GM18520 (cell line): Measurements from ENCODE around the gene ZNRF3.
A peak's percentile ranks its signal among the peaks of the same experiment; 100 is the strongest.

Experiments
- ATAC-seq: cut with Tn5 transposase; IDR thresholded peaks from one replicate; pipeline ENCODE4 v1.9.1; 2021; ENCODE audit not compliant: unreplicated experiment

The ZNRF3 gene

GRCh38 chr22:29056472-29056871 lies 173.1 kb downstream of the ZNRF3 start:
- no peak for ATAC-seq

DNA sequence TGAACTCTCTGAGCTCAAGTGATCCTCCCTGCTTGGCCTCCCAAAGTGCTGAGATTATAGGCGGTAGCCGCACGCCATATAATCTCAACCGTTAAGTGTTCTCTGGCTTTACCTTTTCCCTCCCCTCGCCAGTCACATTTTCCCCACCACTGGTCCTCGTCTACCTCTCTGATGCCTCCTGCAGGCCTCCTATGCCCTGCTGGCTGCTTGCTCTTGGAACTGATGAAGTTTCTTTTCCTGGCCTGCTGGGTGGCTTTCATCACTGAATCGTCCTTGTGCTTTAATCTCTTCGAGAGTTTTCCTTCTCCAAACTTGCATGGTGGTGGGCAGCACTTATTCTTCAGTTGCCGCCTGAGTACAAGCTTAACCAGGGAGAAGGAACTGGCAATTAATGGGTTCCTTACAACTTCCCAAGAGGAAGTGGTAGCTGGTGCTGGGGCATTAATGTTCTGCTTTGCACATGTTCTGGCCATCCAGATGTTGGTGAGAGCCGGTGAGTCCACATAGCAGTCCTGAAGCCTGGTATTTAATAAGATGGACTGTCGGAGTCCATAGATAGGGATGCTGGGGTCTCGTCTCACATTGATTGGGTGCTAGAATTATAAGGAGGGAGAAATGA lies 177.0 kb downstream of the ZNRF3 start:
- ATAC-seq = no peak

DNA sequence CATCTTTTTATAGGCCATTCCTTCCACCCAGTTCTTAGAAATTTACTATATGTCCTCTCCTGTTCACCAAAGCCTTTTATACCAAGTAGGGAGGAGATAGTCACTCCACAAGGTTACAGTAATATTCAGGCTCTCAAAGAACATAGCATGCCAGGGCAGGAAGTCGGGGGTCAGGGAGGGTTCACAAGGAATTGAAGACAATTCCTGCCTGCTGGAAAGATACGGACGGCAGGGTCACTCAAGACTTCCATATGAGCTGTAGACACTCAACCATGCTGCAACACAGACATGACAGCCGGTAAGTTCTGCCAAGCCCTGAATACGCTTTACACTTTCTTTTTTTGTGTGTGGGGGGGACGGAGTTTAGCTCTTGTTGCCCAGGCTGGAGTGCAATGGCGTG lies 177.6 kb downstream of the ZNRF3 start:
- no peak for ATAC-seq

GRCh38 chr22:29061773-29062172 lies 178.4 kb downstream of the ZNRF3 start, which contains the start of gene C22orf31:
Gene C22orf31 (minus strand): TSS chr22:29061831. CDS start chr22:29061792, 39 bp downstream.
- no peak for ATAC-seq

DNA sequence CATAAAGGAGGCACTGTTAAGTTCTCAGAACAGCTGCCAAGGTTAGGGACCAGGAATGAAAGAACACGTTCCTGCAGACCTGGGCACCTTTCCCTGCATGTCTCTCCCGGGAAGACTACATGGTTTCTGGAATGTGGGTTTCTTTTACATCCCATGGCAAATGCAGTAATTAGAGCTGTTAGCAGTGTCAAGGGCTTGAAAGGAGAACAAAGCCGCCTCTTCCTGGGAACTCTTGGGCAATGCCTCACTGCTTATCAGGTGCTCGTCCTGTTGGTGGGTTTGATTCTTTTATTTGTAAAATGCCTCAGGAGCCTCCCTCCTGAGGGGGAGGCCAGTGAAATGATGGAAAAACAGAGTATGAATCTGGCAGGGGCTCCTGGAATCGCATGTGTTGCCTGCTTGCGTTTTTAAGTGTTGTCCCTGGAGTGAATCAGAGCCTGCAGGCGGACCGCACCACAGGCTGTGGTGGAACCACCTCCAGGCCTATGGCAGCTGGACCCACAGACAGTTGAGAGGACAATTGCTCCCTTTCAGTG lies 179.0 kb downstream of the ZNRF3 start:
- ATAC-seq = no peak

DNA sequence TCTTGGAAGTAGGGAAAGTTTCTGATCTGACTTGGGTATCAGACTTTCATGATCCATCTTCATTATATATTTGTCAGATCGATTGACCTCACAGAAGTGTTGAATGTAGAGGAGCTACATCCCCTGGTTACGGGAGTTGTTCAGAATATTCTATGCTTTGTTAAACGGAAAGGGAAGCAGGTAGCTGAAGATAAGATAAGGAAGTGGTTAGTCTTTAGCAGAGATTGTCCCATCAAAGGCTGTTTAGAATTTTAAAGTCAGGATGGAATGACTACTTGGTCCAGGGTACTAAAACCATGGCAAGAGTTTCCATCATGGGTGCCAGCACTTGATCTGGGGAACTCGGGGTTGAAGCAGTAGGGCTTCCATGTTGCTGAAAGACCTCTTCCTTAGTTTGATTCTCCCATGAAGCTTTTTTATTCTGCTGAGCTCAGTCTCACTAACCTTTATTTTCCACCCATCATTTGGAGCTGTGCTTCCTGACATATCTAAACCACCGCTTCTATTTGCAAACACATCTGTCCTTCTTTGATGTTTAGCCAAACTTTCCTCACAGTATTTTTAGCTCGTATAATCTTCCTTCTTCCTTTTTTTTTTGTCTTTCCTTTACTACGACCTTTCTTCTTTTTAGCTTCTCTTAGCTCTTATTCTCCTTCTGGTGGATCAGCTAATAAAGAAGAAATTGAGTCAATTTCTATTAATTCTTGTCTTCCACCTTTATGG lies 182.3 kb downstream of the ZNRF3 start:
- ATAC-seq = no peak

GRCh38 chr22:29069463-29069862 lies 186.1 kb downstream of the ZNRF3 start:
- ATAC-seq = no peak

DNA sequence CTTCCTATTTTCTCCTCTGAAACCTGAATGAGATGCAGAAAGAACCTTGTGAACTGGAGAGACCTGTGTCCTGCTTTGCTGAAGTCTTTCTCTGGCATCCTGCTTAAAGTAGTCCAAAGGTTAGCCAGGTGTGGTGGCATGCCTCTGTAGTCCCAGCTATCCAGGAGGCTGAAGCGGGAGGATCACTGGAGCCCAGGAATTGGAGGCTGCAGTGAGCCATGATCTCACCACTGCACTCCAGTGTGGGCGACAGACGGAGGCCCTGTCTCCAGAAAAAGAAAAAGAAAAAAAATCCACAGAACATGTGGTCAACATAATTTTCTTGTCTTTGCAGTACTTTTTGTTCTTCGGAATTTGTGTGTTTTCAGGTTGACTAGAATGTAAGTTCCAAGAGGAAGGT lies 187.1 kb downstream of the ZNRF3 start:
- ATAC-seq = no peak

DNA sequence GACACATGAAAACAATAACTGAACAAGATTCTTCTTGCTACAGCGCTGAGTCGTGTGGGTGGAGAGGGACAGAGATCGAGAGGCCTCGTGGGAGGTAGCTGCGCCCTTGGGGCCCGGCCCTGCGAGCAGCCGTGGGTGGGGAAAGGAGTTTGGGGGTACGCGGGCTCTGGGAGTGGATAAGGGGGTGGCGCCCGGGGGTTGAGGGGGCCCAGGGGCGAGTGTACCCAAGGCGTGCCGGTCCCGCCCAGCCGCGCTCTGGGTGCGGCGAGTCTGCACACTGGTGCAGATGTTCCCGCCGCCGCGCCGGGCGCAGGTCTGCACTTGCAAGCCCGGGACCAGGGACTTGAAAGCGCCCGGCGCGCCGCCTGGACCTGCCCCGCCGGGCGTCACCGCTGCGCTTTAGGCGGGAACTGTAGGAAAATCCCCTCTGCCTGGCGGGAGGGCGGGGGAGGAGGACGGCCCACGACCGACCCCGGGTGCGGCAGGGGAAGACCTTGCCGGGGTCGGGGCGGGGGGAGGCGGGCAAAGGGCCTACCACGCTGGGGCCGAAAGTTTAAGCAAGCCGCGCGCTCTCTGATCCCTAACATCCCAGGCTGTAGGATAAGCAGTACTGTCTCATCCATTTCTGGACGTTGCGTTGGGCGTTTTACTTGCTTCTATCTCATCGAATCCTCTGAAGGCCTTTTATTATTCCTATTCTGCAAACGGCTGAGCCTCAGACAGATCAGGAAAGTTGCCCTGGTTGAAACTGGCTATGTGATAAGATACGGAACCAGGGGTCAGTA lies 188.1 kb downstream of the ZNRF3 start:
- no peak for ATAC-seq

- ATAC-seq = peak; percentile 67
Observed at GRCh38 chr22:29072193-29072978, 189.0 kb downstream of the ZNRF3 start.

DNA sequence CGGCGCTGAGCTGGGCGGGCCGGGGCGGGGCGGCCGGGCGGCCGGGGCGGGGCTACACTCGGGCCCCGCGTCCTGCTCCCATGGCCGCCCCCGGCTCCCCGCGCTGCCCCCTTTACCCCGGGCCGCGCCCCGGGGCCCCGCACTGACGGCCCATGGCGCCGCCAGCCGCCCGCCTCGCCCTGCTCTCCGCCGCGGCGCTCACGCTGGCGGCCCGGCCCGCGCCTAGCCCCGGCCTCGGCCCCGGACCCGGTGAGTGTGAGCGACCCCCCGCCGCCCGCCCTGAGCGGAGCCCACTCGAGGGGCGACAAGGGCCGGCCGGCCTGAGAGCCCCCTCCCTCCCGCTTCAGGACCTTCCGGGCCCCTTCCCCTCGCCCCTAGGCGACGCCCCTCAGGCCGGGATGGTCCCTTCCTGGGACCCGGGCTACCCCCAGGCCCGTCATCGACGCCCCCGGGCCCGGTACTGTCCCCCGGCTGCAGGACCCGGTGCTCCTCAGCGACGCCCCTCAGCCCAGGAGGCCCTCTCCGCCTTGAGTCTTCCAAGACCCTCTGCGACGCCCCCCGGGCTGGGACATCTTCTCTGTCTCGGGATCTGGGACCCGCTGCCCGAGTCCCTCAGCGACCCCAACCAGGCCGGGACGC lies 189.7 kb downstream of the ZNRF3 start, which contains the start of gene KREMEN1:
Gene KREMEN1 (plus strand): TSS at position 57 of the 639 bp plus-strand sequence. CDS start 96 bp downstream, at position 153.
- no peak for ATAC-seq

DNA sequence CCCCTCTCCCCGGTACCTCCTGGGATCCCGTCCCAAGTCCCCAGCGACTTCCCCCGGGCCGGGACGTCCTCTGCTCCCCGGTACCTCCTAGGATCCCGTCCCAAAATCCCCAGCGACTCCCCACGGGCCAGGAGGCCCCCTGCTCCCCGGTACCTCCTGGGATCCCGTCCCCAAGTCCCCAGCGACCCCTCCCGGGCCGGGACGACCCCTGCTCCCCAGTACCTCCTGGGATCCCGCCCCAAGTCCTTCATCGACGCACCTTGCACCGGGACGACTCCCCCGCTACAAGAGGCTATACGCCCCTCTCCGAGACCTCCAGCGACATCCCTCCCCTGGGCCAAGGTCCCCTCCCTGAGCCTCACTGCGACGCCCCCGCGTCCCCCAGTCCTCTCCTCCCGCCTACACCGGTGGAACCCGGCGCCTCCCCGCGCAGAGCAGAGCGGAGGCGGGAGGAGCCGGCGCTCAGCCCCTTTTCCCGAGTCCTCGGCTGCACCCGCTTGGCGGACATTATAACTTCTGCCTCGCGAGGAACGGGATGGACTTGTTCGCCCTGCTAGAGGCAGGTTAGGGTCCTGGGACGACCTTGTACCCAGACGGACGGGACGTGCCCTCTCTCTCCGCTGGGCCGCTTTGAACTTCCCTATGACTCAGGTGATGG lies 190.4 kb downstream of the ZNRF3 start:
- ATAC-seq = no peak

DNA sequence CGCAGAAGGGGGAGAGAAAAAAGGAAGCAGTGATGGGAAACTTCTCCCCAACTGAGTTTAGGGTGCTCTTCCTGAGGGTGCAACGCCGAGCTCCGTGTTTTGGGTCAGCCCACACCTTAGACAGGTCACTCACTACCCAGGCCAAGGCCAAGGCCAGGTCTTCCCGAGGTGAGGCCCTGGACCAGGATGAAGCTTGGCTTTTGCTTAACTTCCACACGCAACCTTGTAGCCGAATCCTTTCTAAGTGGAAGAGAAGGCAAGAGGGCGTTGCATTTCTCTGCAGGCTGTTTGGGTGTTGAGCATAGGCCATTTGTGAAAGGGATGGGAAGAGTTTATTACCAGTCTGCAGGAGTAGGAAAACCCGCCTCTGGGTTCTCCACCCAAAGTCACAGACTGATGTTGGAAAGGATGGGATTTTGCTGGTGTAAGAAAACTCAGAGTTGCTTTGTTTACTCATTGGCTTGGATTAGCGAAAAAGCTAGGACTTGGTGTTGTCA lies 191.0 kb downstream of the ZNRF3 start:
- ATAC-seq = no peak

- no peak for ATAC-seq
Observed at GRCh38 chr22:29078036-29078868, 194.9 kb downstream of the ZNRF3 start.

DNA sequence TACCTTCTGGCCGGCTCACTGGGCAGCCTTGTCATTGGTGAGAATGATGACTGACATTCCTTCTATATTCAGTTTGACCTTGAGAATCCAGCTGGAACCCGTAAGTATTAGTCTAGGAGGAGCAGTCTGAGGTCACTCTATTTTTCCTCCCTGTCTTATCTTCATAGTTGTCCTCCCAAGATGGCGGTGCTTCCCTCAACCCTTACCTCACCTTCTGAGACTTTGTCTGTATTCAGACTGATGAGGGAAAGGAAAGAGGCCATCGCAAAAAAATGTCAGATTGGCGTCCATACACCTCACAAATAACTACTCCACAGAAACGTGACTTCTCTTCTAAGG lies 195.5 kb downstream of the ZNRF3 start:
- ATAC-seq = no peak

GRCh38 chr22:29079218-29079901 lies 196.0 kb downstream of the ZNRF3 start:
- no peak for ATAC-seq

- ATAC-seq = no peak
Observed at GRCh38 chr22:29080106-29080975, 197.0 kb downstream of the ZNRF3 start.
